K562 (cell line): ENCODE data around the gene RRAS.

Source experiments
- CEBPG ChIP-seq, 3 experiments: fragments of 200-800 bp in 1 of 3; sonication (Bioruptor generic) in 1 of 3; sonication (generic) in 1 of 3; formaldehyde crosslinking in 1 of 3; IDR thresholded peaks in 2 of 3; conservative IDR thresholded peaks in 1 of 3; 2 replicates each; pipeline versions ENCODE4 v1.6.1 to v1.8.0; 2016 to 2022; ENCODE audit warnings: missing compliant biosample characterization in 2 of 3, missing genetic modification characterization in 2 of 3, mild to moderate bottlenecking in 1 of 3, missing genetic modification reagents in 1 of 3
- CTCF ChIP-seq, 3 experiments: IDR thresholded peaks in 2 of 3; conservative IDR thresholded peaks in 1 of 3; 2 replicates each; pipeline ENCODE4 v1.5.1; 2011 to 2012; ENCODE audit warnings: low read length in 3 of 3, mild to moderate bottlenecking in 3 of 3, control low read depth in 2 of 3, improper control_type of control experiment in 1 of 3, inconsistent platforms in 1 of 3, low read depth in 1 of 3, mixed read lengths in 1 of 3, moderate library complexity in 1 of 3; ENCODE audit not compliant: insufficient read depth in 2 of 3
- GABPB2 ChIP-seq: fragments of 250-450 bp; sonication (Bioruptor Pico); conservative IDR thresholded peaks from 2 replicates; pipeline ENCODE4 v1.5.1; 2021; ENCODE audit warnings: mild to moderate bottlenecking
- NELFE ChIP-seq: IDR thresholded peaks from 2 replicates; pipeline ENCODE4 v1.6.1; 2011; ENCODE audit warnings: mild to moderate bottlenecking; ENCODE audit not compliant: insufficient read depth, insufficient read length
- NFYB ChIP-seq: IDR thresholded peaks from 2 replicates; pipeline ENCODE4 v1.6.1; 2011; ENCODE audit warnings: mild to moderate bottlenecking, moderate library complexity; ENCODE audit not compliant: insufficient read length; ENCODE audit errors: extremely low read depth
- RBM39 ChIP-seq: fragments of 200-400 bp; formaldehyde crosslinking; optimal IDR thresholded peaks from 2 replicates; pipeline ENCODE3; 2018; ENCODE audit warnings: low read depth, low read length
- SIRT6 ChIP-seq: IDR thresholded peaks from one replicate; pipeline ENCODE4 v1.6.1; 2012; ENCODE audit warnings: low read depth, mild to moderate bottlenecking, control low read depth, inconsistent platforms, low read length, moderate library complexity
- ZNF140 ChIP-seq: fragments of 250-450 bp; sonication (Bioruptor Pico); IDR thresholded peaks from 2 replicates; pipeline ENCODE4 v1.8.0; 2021; ENCODE audit warnings: moderate library complexity, mild to moderate bottlenecking, inconsistent platforms
- TF ChIP-seq, protein P1 (sequence below): sonication (generic); formaldehyde crosslinking; IDR thresholded peaks from 2 replicates; pipeline ENCODE4 v1.5.0; 2020; ENCODE audit warnings: missing genetic modification reagents
- TF ChIP-seq, protein P2 (sequence below): sonication (generic); formaldehyde crosslinking; IDR thresholded peaks from 2 replicates; pipeline ENCODE4 v1.8.1; 2023; ENCODE audit warnings: mild to moderate bottlenecking, missing genetic modification reagents, moderate library complexity

- TF ChIP-seq, protein P1, sequence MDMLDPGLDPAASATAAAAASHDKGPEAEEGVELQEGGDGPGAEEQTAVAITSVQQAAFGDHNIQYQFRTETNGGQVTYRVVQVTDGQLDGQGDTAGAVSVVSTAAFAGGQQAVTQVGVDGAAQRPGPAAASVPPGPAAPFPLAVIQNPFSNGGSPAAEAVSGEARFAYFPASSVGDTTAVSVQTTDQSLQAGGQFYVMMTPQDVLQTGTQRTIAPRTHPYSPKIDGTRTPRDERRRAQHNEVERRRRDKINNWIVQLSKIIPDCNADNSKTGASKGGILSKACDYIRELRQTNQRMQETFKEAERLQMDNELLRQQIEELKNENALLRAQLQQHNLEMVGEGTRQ (CRISPR knock-in tag), result no peak
- TF ChIP-seq NFYB (no peak), ZNF140 (CRISPR knock-in tag) (no peak), SIRT6 (no peak), NELFE (no peak), CEBPG (CRISPR knock-in tag; IDR thresholded peaks at IDR 0.05) (no peak), CEBPG (tag; conservative IDR thresholded peaks at IDR 0.05 in 1 of 2, IDR thresholded peaks at IDR 0.05 in 1 of 2) (no peak), GABPB2 (no peak), RBM39 (no peak), CTCF (IDR thresholded peaks at IDR 0.05 in 2 of 3, conservative IDR thresholded peaks at IDR 0.05 in 1 of 3; ENCODE audit: insufficient read depth in 2 of 3, low read depth in 1 of 3, low read length in 3 of 3) (no peak)
- TF ChIP-seq, protein P2, sequence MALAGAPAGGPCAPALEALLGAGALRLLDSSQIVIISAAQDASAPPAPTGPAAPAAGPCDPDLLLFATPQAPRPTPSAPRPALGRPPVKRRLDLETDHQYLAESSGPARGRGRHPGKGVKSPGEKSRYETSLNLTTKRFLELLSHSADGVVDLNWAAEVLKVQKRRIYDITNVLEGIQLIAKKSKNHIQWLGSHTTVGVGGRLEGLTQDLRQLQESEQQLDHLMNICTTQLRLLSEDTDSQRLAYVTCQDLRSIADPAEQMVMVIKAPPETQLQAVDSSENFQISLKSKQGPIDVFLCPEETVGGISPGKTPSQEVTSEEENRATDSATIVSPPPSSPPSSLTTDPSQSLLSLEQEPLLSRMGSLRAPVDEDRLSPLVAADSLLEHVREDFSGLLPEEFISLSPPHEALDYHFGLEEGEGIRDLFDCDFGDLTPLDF (CRISPR knock-in tag), result no peak
Observed at GRCh38 chr19:49683814-49684250, 43.9 kb upstream of the RRAS start.
